SK-N-MC (cell line): ENCODE measurements around the gene MTTP.

Source experiments
- DNase-seq: peaks from one replicate; pipeline ENCODE4 v3.0.0-alpha.2; 2011; ENCODE audit warnings: low read depth, low spot score
- H3K27ac ChIP-seq: fragments of 200-600 bp; sonication (generic); 2 replicates; pipeline ENCODE4 v1.5.1; 2016; ENCODE audit warnings: mixed run types
- H3K36me3 ChIP-seq: fragments of 200-600 bp; sonication (generic); 2 replicates; pipeline ENCODE4 v1.6.1; 2017; ENCODE audit warnings: antibody characterized with exemption, low read length, mixed read lengths; ENCODE audit not compliant: insufficient read depth
- H3K4me3 ChIP-seq: fragments of 200-600 bp; sonication (generic); 2 replicates; pipeline ENCODE4 v1.5.1; 2016
- H3K9ac ChIP-seq: fragments of 200-600 bp; sonication (generic); 2 replicates; pipeline ENCODE4 v1.8.0; 2017; ENCODE audit warnings: mixed run types, mixed read lengths; ENCODE audit not compliant: insufficient read length
- H3K9me3 ChIP-seq: fragments of 200-600 bp; sonication (generic); 2 replicates; pipeline ENCODE4 v1.6.1; 2017; ENCODE audit warnings: low read depth, mild to moderate bottlenecking, antibody characterized with exemption, low read length, moderate library complexity, mixed read lengths
- EZH2 ChIP-seq: fragments of 200-600 bp; sonication (generic); IDR thresholded peaks from one replicate; pipeline ENCODE4 v1.6.1; 2017; ENCODE audit warnings: antibody characterized with exemption
- FOXP2 ChIP-seq: optimal IDR thresholded peaks from 2 replicates; pipeline ENCODE3; 2011; ENCODE audit warnings: mild to moderate bottlenecking, moderate library complexity; ENCODE audit not compliant: insufficient read depth; ENCODE audit errors: extremely low read length, control extremely low read depth
- POLR2AphosphoS5 ChIP-seq: IDR thresholded peaks from 2 replicates; pipeline ENCODE4 v1.6.1; 2012; ENCODE audit warnings: mild to moderate bottlenecking, low read depth, low read length, borderline replicate concordance

Gene MTTP

DNA sequence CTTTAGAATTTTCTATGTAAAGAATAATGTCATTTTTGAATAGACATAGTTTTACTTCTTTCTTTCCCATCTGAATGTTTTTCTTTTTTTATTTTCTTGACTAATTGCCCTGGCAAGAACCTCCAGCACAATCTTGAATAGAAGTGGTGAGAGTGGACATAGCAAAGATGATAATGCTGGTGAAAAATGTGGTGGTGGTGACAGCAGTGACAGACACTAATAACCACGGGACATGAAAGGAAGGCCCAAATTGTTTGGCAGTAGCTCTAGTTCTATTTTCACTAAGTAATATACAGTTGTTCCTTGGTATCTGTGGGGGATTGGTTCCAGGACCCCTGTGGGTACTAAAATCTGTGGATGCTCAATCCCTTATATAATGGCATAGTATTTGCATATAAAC lies 53.4 kb downstream of the MTTP start:
- no peaks in the 10 kb centered on the region for H3K36me3 ChIP-seq
- no peak for DNase-seq
- no peak overlapping the region for H3K27ac ChIP-seq
- H3K9ac ChIP-seq, result no peak overlapping the region
- TF ChIP-seq FOXP2 (no peak), EZH2 (no peak), POLR2AphosphoS5 (no peak)
- no peaks in the 10 kb centered on the region for H3K9me3 ChIP-seq
- no peak overlapping the region for H3K4me3 ChIP-seq

DNA sequence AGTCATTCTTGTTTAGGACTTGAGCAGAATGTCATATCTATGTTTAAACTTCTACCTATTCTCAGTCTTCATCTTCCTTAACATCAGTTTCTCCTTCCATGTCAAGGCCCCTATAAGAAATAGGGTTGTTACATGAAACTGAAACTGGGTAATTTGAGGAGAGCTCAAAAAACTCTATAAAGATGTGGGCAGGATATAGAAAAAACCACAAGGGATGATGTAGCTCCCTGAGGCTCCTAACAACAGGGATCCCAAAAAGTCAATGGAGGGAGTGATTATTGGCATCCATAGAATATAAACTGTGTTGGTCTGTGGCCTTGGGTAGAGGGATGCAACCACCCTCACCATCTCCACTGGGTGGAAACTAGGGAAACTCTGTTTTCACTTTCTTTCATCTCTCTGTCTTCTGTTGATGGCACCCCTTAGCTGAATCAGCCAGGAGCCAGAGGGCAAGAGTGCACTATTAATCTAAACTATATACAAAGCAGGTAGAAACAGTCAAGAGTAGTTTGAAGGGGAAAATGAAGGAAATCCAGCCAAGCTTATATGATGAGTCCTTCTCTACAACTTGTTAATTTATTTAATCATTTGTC lies 55.4 kb downstream of the MTTP start:
- no peak for TF ChIP-seq POLR2AphosphoS5
- no peak for TF ChIP-seq EZH2
- no peak for TF ChIP-seq FOXP2
- no peak for DNase-seq
- Histone ChIP-seq H3K4me3 (no peak overlapping the region), H3K9ac (no peak overlapping the region), H3K27ac (no peak overlapping the region), H3K36me3 (no peaks in the 10 kb centered on the region), H3K9me3 (no peaks in the 10 kb centered on the region)

DNA sequence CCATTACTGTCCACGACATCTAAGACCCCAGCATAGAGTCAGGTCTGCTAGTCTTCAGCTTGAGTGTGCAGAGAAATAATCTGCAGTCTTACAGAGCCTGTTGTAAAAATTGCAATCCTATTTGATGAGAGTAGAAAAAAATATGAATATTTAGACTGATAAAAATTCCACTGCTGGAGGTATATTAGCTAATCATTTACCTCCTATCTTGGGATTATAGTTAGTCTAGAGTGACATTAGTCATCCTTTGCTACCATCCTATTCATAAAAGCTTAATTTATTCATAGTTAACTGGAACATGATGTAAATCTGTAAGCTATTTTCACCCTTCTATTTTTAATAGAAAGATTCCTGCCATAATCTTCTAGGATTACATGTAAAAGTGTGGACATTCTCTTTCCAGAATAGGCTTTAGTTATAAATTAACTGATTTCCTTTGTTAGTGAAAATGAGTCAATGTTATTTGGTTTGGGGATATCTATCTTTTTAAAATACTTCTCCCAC lies 56.3 kb downstream of the MTTP start:
- no peak for TF ChIP-seq POLR2AphosphoS5
- H3K9ac ChIP-seq, result no peak overlapping the region
- no peak overlapping the region for H3K4me3 ChIP-seq
- no peaks in the 10 kb centered on the region for H3K36me3 ChIP-seq
- no peaks in the 10 kb centered on the region for H3K9me3 ChIP-seq
- DNase-seq, result no peak
- no peak overlapping the region for H3K27ac ChIP-seq

DNA sequence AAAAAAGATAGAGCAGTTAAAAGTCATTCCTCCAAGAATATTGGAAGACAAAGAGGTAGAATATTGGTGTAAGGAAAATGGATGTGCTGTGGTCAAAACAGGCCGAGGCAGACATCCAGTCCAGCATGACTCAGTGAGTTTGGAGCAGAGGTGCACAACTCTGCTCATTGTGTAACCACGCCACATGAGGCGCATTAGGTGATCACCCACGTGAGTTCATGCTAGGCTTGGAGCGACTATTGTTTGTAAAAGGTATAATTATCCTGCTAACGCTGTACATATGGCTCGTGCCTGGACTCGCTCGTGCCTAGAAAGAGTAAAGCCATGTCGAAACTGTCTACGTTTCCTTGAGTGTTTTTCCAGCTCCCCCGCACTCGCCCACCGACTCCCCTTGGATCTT lies 59.1 kb downstream of the MTTP start:
- no peak overlapping the region for H3K4me3 ChIP-seq
- TF ChIP-seq FOXP2 (no peak), EZH2 (no peak), POLR2AphosphoS5 (no peak)
- DNase-seq, result no peak
- no peaks in the 10 kb centered on the region for H3K36me3 ChIP-seq
- no peaks in the 10 kb centered on the region for H3K9me3 ChIP-seq
- no peak overlapping the region for H3K27ac ChIP-seq
- H3K9ac ChIP-seq, result no peak overlapping the region

DNA sequence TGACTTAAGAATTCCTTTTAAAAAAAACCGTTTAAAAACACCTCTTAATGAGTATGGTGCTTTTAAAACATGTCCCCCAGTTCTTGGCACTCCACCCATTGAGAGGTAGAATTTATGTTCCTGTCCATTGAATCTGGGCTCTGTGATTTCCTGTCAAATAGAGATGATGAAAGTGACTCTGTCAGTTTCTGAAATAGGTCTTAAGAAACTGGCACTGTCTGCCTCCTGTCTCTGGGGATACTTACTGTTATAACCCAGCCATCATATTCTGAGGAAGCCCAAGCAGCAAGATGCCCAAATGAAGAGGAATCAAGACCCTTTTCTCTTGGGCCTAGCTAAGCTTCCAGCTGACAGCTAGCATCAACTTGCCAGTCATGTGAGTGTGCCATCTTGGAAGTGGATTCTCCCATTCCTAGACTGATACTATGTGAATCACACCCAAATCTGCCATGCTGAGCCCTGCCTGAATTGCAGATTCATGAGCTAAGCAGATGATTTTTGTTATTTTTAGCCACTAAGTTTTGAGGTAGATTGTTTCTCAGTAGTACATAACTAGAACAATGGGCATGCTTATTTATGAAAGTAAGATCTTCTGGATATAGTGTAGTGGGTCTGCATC lies 60.2 kb downstream of the MTTP start:
- no peaks in the 10 kb centered on the region for H3K9me3 ChIP-seq
- H3K36me3 ChIP-seq, result no peaks in the 10 kb centered on the region
- H3K27ac ChIP-seq, result no peak overlapping the region
- TF ChIP-seq EZH2 (no peak), POLR2AphosphoS5 (no peak), FOXP2 (no peak)
- no peak for DNase-seq
- no peak overlapping the region for H3K9ac ChIP-seq
- no peak overlapping the region for H3K4me3 ChIP-seq

DNA sequence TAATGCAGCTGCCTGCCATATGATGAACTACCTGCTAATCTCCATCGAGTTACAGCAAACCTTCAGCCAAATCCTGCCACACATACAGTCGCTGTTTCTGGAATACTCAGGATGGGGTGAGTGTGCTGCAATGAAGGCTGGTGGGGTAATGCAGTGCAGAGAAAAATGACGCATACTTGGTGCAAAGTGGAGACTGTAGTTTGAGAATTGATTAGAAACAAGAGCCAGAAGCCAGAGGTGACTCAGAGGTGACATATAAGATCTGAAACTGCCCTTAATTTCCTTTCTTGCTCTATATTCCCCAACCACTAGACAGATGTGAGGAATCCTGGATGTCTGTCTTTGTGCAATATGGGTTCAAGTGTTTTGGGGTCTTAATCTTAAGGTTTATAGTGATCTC lies 61.0 kb downstream of the MTTP start:
- Histone ChIP-seq H3K4me3 (no peak overlapping the region), H3K36me3 (no peaks in the 10 kb centered on the region), H3K9ac (no peak overlapping the region), H3K9me3 (no peaks in the 10 kb centered on the region), H3K27ac (no peak overlapping the region)
- DNase-seq, result no peak
- TF ChIP-seq FOXP2 (no peak), POLR2AphosphoS5 (no peak), EZH2 (no peak)

DNA sequence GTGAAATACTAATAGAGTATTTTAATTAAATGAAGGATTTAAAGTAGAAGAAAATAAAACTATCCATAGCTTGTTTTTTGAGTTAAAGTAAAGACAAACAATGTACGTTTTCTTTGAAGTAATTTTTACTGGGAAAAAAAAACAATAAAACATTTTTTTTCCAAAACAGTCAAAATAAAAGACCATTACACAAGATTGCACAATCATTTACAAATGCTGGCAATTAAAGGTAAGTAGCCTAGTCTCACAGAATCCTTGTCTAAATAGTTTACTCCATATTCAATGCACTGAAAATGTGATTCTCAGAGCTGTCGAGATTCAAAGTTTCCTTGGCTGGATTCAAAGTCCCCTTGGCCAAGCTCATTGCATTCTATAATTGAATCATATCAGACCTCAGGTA lies 61.8 kb downstream of the MTTP start:
- Histone ChIP-seq H3K27ac (no peak overlapping the region), H3K9me3 (no peaks in the 10 kb centered on the region), H3K4me3 (no peak overlapping the region), H3K9ac (no peak overlapping the region), H3K36me3 (no peaks in the 10 kb centered on the region)
- no peak for TF ChIP-seq POLR2AphosphoS5
- no peak for TF ChIP-seq FOXP2
- TF ChIP-seq EZH2, result no peak
- DNase-seq, result no peak

DNA sequence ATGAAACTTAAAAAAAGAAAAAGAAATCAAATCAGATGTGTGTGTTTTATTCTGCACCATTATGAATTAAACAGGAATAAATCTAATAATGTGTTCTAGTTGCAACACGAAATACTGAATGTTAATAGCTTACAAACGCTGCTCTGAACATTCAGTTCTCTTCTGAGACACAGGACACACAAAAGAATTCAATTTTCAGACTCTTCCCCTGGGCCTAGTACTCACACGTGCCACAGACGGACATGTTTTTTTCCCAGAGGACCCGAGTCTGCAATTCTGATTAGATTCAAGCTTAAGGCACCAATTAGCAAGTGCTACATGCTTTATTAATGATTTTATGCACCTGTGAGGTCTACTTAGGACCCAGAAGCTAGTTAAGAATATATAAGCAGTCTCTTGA lies 62.5 kb downstream of the MTTP start:
- H3K9me3 ChIP-seq, result no peaks in the 10 kb centered on the region
- no peak for TF ChIP-seq EZH2
- no peak for TF ChIP-seq POLR2AphosphoS5
- no peak for TF ChIP-seq FOXP2
- no peak overlapping the region for H3K9ac ChIP-seq
- no peak overlapping the region for H3K27ac ChIP-seq
- DNase-seq, result no peak
- H3K36me3 ChIP-seq, result no peaks in the 10 kb centered on the region
- no peak overlapping the region for H3K4me3 ChIP-seq

DNA sequence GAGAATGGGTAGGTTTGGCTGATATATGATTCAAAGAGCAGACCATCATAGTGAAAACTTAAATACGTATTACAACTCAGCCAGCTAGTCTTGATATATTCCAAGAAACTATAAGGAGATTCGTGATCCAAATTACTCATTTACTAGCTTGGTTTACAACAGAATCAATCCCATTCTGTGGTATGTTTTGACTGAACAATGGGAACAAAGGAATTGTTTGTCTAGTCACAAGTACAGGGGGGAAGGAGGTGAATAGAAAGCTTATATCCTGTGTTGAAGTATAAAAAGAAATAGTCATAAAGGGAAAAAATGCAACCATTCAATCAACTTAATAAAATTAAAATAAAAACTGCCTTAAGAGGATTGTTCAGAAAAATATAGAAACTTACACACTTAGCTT lies 66.1 kb downstream of the MTTP start:
- H3K9me3 ChIP-seq, result no peaks in the 10 kb centered on the region
- H3K4me3 ChIP-seq, result no peak overlapping the region
- no peaks in the 10 kb centered on the region for H3K36me3 ChIP-seq
- H3K9ac ChIP-seq, result no peak overlapping the region
- no peak for TF ChIP-seq FOXP2
- DNase-seq, result no peak
- no peak overlapping the region for H3K27ac ChIP-seq
